ENCODE data around the gene PLEKHA6.

PLEKHA6 gene

GRCh38 chr1:204172404-204173029 is 187.2 kb downstream of the PLEKHA6 start:
- no peak overlapping the region for H3K4me3 ChIP-seq (ENCODE audit: low read length)
- TF ChIP-seq ZNF274 (IDR thresholded peaks at IDR 0.05; ENCODE audit: low read depth, low read length): no peak

GRCh38 chr1:204171751-204172178 is 188.0 kb downstream of the PLEKHA6 start:
- no peak for TF ChIP-seq ZNF274 (IDR thresholded peaks at IDR 0.05; ENCODE audit: low read depth, low read length)
- no peak overlapping the region for H3K4me3 ChIP-seq (ENCODE audit: low read length)

- no peak overlapping the region for H3K4me3 ChIP-seq (ENCODE audit: low read length)
- no peak for TF ChIP-seq ZNF274 (IDR thresholded peaks at IDR 0.05; ENCODE audit: low read depth, low read length)
These were observed 189.1 kb downstream of the PLEKHA6 start for GRCh38 chr1:204170494-204171155.

- H3K4me3 ChIP-seq (ENCODE audit: low read length): no peak overlapping the region
- TF ChIP-seq ZNF274 (IDR thresholded peaks at IDR 0.05; ENCODE audit: low read depth, low read length): no peak
These were observed 189.9 kb downstream of the PLEKHA6 start for GRCh38 chr1:204169858-204170257.
